Glutamatergic neuron (in vitro differentiated cells): ENCODE measurements around the gene ANXA2R. TPM values are rescaled to one million over a fixed set of nuclear protein-coding genes. Genes with fewer than 3 reads are reported as not detected.
"Not testable (repeated sequence)": the region's sequence is repeated elsewhere in the genome, so short reads cannot be mapped to it uniquely, and the experiment has no call there.

Source experiments
- DNase-seq: peaks from one replicate; pipeline ENCODE4 v3.0.0; 2022
- H3K27ac Mint-ChIP-seq: one replicate; pipeline ENCODE4 v1.8.0; 2020; ENCODE audit warnings: mild to moderate bottlenecking, mixed read lengths, inconsistent platforms; ENCODE audit not compliant: unreplicated experiment
- H3K27me3 Mint-ChIP-seq: one replicate; pipeline ENCODE4 v1.8.0; 2020; ENCODE audit warnings: mild to moderate bottlenecking, moderate library complexity, mixed read lengths, inconsistent platforms; ENCODE audit not compliant: unreplicated experiment
- H3K36me3 Mint-ChIP-seq: one replicate; pipeline ENCODE4 v1.8.0; 2020; ENCODE audit warnings: mild to moderate bottlenecking, mixed read lengths, inconsistent platforms; ENCODE audit not compliant: unreplicated experiment
- H3K4me1 Mint-ChIP-seq: one replicate; pipeline ENCODE4 v1.8.0; 2020; ENCODE audit warnings: mild to moderate bottlenecking, low read depth, mixed read lengths, inconsistent platforms; ENCODE audit not compliant: unreplicated experiment
- H3K4me3 Mint-ChIP-seq: one replicate; pipeline ENCODE4 v1.8.0; 2020; ENCODE audit warnings: mild to moderate bottlenecking, mixed read lengths, inconsistent platforms; ENCODE audit not compliant: unreplicated experiment
- H3K9me3 Mint-ChIP-seq: one replicate; pipeline ENCODE4 v1.8.0; 2020; ENCODE audit warnings: mild to moderate bottlenecking, moderate library complexity, mixed read lengths, inconsistent platforms; ENCODE audit not compliant: unreplicated experiment
- CTCF ChIP-seq: fragments of 200-600 bp; sonication (generic); IDR thresholded peaks from one replicate; pipeline ENCODE4 v1.5.0; 2021; ENCODE audit not compliant: partially characterized antibody, unreplicated experiment
- total RNA-seq: library from RNA; stranded (reverse); fragmentation: NEBNext Ultra II Directional; extraction: Animal tissue kit (Norgen Biotek cat#: 25700); gene quantifications from one replicate; pipeline ENCODE4 v1.2.1, GENCODE V29; 2021; ENCODE audit not compliant: unreplicated experiment

The ANXA2R gene
- total RNA-seq, 1 donor from 2014 or later = 1.6 TPM

GRCh38 chr5:43034591-43034968 is 5.5 kb downstream of the ANXA2R start:
- Mint-ChIP-seq H3K27me3 (peaks cover 33% of the 10 kb centered on the region), H3K36me3 (no peaks in the 10 kb centered on the region), H3K27ac (no peak overlapping the region), H3K4me3 (peak overlapping the region; percentile 6), H3K9me3 (peaks cover 24% of the 10 kb centered on the region), H3K4me1 (peaks cover 6% of the 10 kb centered on the region)
- no peak for DNase-seq
- no peak for TF ChIP-seq CTCF

GRCh38 chr5:43033841-43034590 is 6.1 kb downstream of the ANXA2R start:
- Mint-ChIP-seq H3K27ac (no peak overlapping the region), H3K4me3 (peak overlapping the region; percentile 6), H3K9me3 (peaks cover 22% of the 10 kb centered on the region), H3K27me3 (peaks cover 30% of the 10 kb centered on the region), H3K4me1 (peaks cover 3% of the 10 kb centered on the region), H3K36me3 (no peaks in the 10 kb centered on the region)
- DNase-seq = peak; percentile 38
- TF ChIP-seq CTCF = no peak

GRCh38 chr5:43027054-43027785 is 12.9 kb downstream of the ANXA2R start:
- H3K36me3 Mint-ChIP-seq = no peaks in the 10 kb centered on the region
- H3K27ac Mint-ChIP-seq = no peak overlapping the region
- no peak for DNase-seq
- peaks cover 4% of the 10 kb centered on the region for H3K9me3 Mint-ChIP-seq
- H3K4me1 Mint-ChIP-seq = no peaks in the 10 kb centered on the region
- H3K4me3 Mint-ChIP-seq = no peak overlapping the region
- no peak for TF ChIP-seq CTCF
- peaks cover 12% of the 10 kb centered on the region for H3K27me3 Mint-ChIP-seq

GRCh38 chr5:43025184-43025950 is 14.8 kb downstream of the ANXA2R start:
- H3K27ac Mint-ChIP-seq, H3K36me3 Mint-ChIP-seq, H3K4me1 Mint-ChIP-seq, H3K9me3 Mint-ChIP-seq, H3K4me3 Mint-ChIP-seq, DNase-seq: not testable (repeated sequence)
- H3K27me3 Mint-ChIP-seq = peaks cover 16% of the 10 kb centered on the region

- peaks cover 3% of the 10 kb centered on the region for H3K4me1 Mint-ChIP-seq
- H3K36me3 Mint-ChIP-seq = no peaks in the 10 kb centered on the region
- H3K4me3 Mint-ChIP-seq = no peak overlapping the region
- DNase-seq = no peak
- no peak for TF ChIP-seq CTCF
- H3K9me3 Mint-ChIP-seq = peaks cover 9% of the 10 kb centered on the region
- H3K27me3 Mint-ChIP-seq = peaks cover 24% of the 10 kb centered on the region
- no peak overlapping the region for H3K27ac Mint-ChIP-seq
These were observed 15.9 kb downstream of the ANXA2R start for GRCh38 chr5:43024217-43024616.
